Measurements from ENCODE around the gene KEAP1. TPM values are rescaled to one million over a fixed set of nuclear protein-coding genes. Genes with fewer than 3 reads are reported as not detected.

KEAP1 gene
- total and polyA plus RNA-seq, 2 donors (not counting 3 experiments of a cell fraction or from before 2014, with no cell fraction given) = 81.4 to 91.1 TPM

DNA sequence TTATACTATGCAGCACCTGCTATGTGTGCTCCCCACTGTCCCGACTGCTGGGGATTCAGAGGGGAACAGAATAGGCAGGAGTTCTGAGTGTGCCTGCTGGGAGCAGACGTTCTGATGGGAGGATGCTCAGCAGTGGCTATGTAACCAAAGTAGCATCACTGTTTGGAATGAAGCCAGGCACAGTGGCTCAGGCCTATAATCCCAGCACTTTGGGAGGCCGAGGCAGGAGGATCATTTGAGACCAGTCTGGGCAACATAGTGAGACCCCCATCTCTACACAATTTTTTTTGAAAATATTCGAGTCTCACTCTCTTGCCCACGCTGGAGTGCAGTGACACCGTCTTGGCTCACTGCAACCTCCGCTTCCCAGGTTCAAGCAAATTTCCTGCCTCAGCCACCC, 46.6 kb upstream of the KEAP1 start:
- Histone ChIP-seq H3K36me3 (ENCODE audit: control insufficient read depth in 2 of 2, extremely low read depth in 1 of 2, insufficient read depth in 2 of 2, low read length in 2 of 2) (peaks cover 4 to 31% of the 10 kb centered on the region in 2 experiments), H3K4me1 (ENCODE audit: control insufficient read depth, extremely low read depth, insufficient read depth, low read length) (no peaks in the 10 kb centered on the region), H3K9me3 (replicated peaks; ENCODE audit: control insufficient read depth, insufficient read depth, low read length) (no peaks in the 10 kb centered on the region), H2AFZ (ENCODE audit: low read depth, low read length) (no peak overlapping the region), H3K9me1 (replicated peaks; ENCODE audit: control insufficient read depth, extremely low read depth, insufficient read depth, low read length) (no peaks in the 10 kb centered on the region), H4K20me1 (replicated peaks; ENCODE audit: control insufficient read depth, extremely low read depth, insufficient read depth, low read length) (no peaks in the 10 kb centered on the region), H3K27me3 (ENCODE audit: control insufficient read depth in 2 of 2, insufficient read depth in 2 of 2, low read length in 2 of 2) (no peaks in the 10 kb centered on the region), H3K9ac (replicated peaks; ENCODE audit: extremely low read depth, insufficient read depth, low read length) (no peak overlapping the region), H3K27ac (ENCODE audit: insufficient read depth, low read depth, low read length) (no peak overlapping the region), H3K79me2 (ENCODE audit: control insufficient read depth, insufficient read depth, low read length) (peaks cover 2% of the 10 kb centered on the region), H3K4me3 (replicated peaks in 1 of 3; ENCODE audit: insufficient read depth in 1 of 3, low read depth in 1 of 3, low read length in 3 of 3) (no peak overlapping the region), H3K4me2 (ENCODE audit: insufficient read depth, low read length) (no peak overlapping the region)
- intact Hi-C loops (cut with micrococcal nuclease) (no loop called here), dilution Hi-C loops (cut with MboI; ENCODE audit: extremely low pct_ligation_motif_present, low sequenced_read_pairs) (no loop called here)
- DNase-seq (ENCODE audit: low read depth, low spot score) (no peak), FAIRE-seq (no peak)
- BruUV-seq (replicated peaks) = no TSS peak
- no peak for TF ChIP-seq FOS (IDR thresholded peaks at IDR 0.05; ENCODE audit: borderline replicate concordance, insufficient read depth, low read length)
- no peak for TF ChIP-seq EZH2 (IDR thresholded peaks at IDR 0.05; ENCODE audit: borderline replicate concordance, low read depth, low read length, severe bottlenecking)
- TF ChIP-seq, protein P1, sequence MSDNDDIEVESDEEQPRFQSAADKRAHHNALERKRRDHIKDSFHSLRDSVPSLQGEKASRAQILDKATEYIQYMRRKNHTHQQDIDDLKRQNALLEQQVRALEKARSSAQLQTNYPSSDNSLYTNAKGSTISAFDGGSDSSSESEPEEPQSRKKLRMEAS (IDR thresholded peaks at IDR 0.05; ENCODE audit: insufficient read depth, insufficient read length) = no peak
- no peak for TF ChIP-seq JUN (IDR thresholded peaks at IDR 0.05; ENCODE audit: borderline replicate concordance, insufficient read depth, insufficient read length, low read depth)
- TF ChIP-seq, protein P2, sequence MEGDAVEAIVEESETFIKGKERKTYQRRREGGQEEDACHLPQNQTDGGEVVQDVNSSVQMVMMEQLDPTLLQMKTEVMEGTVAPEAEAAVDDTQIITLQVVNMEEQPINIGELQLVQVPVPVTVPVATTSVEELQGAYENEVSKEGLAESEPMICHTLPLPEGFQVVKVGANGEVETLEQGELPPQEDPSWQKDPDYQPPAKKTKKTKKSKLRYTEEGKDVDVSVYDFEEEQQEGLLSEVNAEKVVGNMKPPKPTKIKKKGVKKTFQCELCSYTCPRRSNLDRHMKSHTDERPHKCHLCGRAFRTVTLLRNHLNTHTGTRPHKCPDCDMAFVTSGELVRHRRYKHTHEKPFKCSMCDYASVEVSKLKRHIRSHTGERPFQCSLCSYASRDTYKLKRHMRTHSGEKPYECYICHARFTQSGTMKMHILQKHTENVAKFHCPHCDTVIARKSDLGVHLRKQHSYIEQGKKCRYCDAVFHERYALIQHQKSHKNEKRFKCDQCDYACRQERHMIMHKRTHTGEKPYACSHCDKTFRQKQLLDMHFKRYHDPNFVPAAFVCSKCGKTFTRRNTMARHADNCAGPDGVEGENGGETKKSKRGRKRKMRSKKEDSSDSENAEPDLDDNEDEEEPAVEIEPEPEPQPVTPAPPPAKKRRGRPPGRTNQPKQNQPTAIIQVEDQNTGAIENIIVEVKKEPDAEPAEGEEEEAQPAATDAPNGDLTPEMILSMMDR (IDR thresholded peaks at IDR 0.05; ENCODE audit: extremely low read depth in 1 of 2, insufficient read depth in 1 of 2, low read depth in 1 of 2, low read length in 2 of 2) = no peak
- no peak for TF ChIP-seq POLR2A (IDR thresholded peaks at IDR 0.05; ENCODE audit: low read depth, low read length)
- TF ChIP-seq MYC (IDR thresholded peaks at IDR 0.05; ENCODE audit: low read depth, low read length) = no peak
- no peak for TF ChIP-seq POLR2AphosphoS5 (IDR thresholded peaks at IDR 0.05; ENCODE audit: insufficient read depth, low read depth, low read length)
- TF ChIP-seq GATA2 (IDR thresholded peaks at IDR 0.05; ENCODE audit: insufficient read depth, insufficient read length, low read depth, low read length) = no peak
- ChIA-PET POLR2A (no interaction called here), CTCF (no interaction called here)

Data from endothelial cell of umbilical vein (primary cell).